HG03060 (cell line): ENCODE measurements around the gene CBFA2T2.
"Not testable (repeated sequence)": the region's sequence is repeated elsewhere in the genome, so short reads cannot be mapped to it uniquely, and the experiment has no call there.

Experiments used
- ATAC-seq: cut with Tn5 transposase; IDR thresholded peaks from one replicate; pipeline ENCODE4 v1.9.1; 2021; ENCODE audit warnings: low read depth, moderate number of reproducible peaks; ENCODE audit not compliant: unreplicated experiment

CBFA2T2 gene

DNA sequence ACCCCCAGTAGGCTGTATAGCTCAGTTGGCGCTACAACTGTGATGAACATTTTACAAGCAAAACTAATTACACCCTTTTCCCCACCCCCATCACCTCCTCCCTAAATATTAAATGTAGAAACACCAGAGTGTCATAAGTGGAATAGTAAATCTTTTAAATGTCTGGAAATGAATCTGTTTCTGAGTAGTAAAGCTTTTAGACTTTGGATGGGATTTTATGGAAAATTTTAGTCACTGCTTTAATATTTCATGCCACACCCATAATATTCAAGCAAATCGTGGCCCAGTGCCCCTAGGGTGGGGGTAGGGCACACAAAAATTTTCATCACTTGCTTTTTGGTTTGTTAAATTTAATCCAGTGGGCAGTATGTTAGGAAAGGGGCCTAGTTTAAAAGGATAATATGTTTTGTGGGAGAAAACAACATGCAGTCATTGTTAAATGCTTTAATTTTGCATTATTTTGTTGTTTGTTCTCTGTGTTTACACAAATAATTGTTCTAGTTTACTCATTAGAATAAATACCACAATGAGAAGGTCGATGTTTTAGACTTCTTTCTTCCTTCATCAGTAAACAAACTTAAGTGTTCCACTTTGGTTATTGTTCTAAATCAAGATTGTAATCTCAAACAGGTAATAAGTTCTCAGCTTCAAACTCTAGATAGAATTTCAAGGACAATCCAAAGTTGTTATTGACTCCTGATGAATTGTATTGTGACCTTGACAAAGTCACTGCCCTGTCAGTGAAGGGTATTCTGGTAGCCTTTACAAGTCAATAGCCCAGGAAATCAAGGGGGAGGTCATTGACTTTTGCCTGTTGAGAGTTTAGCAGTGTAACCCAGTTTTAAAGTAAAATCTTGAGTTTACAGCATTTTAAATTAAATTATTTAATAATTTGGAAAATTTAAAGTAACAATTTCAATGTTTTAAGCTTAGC, 79.2 kb downstream of the CBFA2T2 start:
- ATAC-seq = no peak

DNA sequence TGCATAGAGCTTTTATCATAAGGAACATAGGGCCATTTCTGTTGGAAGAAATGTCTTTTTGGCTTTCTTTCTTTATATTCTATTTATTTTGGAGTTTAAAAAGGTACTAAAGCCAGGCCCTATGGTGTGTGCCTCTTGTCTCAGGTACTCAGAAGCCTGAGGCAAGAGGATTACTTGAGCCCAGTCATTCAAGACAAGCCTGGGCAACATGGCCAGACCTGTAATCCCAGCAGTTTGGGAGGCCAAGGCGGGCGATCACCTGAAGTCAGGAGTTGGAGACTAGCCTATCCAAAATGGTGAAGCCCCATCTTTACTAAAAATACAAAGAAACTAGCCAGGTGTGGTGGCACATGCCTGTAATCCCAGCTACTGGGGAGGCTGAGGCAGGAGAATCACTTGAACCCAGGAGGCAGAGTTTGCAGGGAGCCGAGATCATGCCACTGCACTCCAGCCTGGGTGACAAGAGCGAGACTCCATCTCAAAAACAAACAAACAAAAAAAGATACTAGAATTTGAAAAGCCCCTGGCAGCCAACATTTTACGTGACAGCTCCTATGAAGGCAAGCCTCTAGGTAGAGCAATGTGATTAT, 80.0 kb downstream of the CBFA2T2 start:
- ATAC-seq = no peak

DNA sequence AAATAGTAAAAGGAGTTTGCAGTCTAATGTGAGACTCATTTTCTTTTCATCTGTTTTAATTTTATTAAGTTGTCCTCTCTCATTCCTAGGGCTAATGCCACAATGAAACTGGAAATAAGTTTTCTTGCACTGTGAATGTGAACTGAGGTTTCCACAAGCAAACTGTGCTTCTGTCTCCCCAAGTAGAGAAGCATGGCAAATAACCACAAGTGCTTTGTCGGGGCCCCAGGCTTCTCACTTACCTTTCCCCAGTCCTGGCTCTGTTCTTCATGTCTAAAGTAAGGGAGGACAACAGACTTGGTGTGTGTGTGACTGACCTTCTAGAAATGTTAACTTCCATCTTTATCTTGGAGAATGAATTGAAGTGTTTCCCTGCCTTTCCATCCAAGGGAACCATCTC, 80.8 kb downstream of the CBFA2T2 start:
- ATAC-seq = no peak

DNA sequence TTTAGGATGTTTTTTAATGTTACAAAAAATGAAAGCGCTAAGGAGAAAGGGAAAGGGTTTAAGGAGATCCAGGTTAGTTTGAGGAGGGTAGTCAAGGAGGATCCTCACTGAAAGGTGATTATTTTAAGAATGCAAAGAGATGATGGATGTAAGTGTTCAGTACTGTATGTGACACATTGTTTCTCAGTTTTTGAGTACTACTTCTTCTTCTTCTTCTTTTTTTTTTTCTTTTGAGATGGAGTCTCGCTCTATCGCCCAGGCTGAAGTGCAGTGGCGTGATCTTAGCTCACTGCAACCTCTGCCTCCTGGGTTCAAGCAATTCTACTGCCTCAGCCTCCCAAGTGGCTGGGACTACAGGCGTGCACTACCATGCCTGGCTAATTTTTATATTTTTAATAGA, 83.4 kb downstream of the CBFA2T2 start:
- not testable (repeated sequence) for ATAC-seq

DNA sequence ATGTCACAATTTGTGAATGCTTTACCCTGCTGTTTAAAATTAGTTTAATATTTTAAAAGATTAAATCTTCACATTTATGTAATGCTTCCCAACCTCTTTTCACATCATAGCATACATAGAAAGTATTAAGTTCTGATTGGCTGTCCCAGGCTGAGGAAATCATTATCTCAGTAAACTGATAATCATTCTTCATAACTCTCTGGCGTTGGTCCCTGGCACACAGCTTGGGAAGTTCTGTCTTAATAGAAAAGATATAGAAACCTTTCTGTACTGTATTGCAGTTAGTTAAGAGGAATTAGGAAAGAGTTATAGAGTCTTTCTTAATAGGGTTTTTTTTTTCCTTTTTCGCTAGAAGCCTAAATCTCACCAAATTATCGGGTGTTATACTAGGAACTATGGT, 85.4 kb downstream of the CBFA2T2 start:
- no peak for ATAC-seq

DNA sequence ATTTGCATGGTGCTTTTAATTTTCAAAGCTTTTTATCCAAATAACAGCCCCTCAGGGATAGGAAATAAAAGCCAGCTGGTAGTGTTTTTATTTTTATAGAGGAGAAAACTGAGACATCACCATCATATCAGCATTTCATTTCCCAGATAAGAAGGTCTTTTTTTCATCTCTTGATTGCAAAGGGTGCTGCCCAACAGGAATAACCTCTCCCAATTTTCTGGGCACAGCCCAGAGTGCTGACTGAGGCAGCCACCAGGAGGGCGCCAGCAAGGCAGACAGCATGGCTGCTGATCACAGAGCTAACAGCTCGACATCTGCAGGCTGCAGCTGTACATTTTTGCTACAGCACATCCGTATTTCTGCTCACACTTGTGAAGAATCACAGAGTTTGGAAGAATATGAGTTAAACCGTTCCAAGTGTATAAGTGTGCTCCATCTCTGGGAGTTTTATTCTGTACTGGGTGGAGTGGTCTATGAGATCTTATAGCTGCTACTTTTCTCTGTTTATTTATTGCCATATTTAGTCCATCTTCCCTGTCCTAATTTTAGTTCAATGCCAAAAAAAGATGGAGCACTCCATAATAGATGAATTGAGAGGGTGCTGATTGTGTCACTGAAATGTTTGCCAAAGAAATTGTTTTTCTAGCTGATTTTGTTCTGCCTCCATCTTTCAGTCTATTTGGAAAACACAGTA, 86.7 kb downstream of the CBFA2T2 start:
- no peak for ATAC-seq

DNA sequence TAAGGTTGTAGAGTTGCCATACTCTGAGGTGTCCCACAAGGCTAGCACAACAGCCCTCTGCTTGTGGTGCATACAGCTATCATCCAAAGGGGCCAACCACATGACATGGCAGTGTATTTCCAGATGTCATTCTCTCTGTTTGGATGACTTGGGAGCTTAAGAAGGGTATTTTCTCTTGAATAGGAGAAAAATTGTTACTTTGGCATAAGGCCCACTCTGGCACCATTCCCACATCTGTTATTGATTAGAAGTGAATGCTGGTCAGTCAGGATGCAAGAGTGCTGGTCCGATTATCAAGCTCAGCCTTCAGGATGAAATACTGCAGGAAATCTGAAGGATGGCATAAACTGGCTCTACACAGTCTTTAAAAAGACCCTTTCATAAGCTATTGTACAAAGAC, 88.6 kb downstream of the CBFA2T2 start:
- ATAC-seq = no peak

DNA sequence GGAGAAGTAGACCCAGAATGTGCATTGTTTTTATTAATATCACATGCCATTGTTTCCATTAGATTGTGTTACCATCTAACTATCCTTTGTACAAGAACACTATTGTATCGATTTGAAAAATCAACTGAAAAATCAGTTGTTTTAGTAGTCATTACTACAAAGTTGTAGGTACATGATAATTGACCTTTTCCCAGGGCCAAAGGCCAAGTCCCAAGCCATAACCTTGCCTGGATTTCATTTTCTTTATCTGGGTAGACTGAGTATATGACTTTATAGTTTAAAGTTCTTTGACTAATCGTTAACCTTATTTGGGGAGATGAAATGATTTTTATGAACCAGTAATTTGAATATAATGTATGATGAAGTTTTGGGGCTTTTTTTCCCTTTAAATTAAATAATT, 93.2 kb downstream of the CBFA2T2 start:
- ATAC-seq = no peak

DNA sequence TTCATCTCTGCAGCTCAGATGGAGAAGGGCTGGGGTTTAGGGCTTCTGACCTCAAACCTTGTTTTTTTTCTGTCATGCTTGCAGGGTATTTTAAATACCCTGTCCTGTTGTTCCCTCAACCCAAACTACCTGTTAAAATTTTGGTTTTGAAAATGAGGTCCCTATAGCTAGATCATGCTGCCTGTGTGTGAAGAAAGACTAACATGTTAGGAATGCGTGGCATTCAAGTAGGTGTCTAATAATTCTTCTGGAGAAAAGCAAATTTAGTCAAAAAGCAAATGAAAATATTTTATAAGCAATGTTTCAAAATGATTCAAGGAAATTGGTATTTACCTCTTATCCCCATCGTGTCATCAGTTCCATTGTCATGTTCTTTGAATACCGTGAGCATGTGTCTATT, 95.1 kb downstream of the CBFA2T2 start:
- ATAC-seq = no peak

DNA sequence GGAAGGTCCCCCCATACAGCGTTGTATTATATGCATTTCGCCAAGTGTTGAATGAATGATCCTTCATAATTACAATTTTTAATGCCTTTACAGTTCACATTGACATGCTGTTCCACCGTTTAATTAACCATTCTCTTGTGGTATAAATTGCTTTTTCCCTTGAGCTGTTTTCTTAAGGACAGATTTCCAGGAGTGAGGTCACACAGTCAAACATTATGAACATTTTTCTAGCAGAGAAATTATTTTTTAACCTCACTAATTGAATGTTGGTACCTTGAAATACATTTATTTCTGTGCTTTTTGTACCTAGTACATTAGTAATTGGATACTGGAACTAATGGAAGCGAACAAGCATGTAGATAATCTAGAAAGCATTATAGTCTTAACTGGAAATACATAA, 95.5 kb downstream of the CBFA2T2 start:
- no peak for ATAC-seq

DNA sequence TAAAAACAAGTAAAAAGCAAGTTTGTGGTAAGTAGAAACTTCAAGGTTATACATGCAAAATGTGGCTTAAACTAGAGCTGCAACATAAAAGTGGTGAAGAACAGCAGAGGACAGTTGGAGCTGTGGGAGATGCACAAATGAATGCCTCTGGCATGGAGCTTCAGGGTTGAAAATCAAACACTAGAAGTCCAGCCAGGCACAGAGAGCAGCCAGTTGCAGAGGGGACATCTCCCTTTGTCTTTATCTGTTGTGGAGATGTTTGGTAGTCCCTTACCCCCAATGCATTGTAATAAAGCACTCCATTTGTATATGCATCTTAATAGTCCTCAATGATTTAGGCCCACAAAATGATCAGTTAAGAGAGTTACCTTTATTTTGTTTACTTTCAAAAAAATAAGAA, 99.2 kb downstream of the CBFA2T2 start:
- ATAC-seq = no peak

DNA sequence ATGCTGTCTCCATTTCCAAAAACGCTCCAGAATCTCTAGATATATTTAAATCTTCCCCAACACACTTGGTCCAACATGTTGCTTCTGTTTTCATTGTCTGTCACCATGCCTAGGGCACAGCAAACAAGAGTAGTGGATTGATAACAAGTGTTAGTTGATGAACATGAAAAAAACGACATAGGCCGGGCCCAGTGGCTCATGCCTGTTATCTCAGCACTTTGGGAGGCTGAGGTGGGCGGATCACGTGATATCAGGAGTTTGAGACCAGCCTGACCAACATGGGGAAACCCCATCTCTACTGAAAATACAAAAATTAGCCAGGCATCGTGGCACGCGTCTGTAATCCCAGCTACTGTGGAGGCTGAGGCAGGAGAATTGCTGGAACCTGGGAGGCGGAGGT, 102.0 kb downstream of the CBFA2T2 start:
- not testable (repeated sequence) for ATAC-seq

DNA sequence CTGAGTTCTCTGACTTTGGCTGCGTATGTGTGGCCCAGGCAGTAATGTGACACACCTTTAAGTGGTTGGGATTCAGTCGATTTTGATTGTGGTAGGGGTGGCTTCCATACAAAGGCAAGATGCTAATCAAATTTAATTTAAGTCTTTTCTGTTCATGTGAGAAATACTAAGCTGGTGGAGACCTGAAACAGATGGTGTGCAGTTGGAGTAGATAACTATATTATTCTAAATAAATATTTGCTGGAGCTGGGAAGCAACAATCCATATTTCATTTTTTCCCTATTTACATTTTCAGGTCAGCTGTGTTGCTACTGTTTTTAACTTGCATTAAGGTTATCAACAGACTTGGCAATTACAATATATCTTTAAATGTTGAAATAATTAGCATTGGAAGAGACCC, 104.8 kb downstream of the CBFA2T2 start:
- ATAC-seq = no peak

DNA sequence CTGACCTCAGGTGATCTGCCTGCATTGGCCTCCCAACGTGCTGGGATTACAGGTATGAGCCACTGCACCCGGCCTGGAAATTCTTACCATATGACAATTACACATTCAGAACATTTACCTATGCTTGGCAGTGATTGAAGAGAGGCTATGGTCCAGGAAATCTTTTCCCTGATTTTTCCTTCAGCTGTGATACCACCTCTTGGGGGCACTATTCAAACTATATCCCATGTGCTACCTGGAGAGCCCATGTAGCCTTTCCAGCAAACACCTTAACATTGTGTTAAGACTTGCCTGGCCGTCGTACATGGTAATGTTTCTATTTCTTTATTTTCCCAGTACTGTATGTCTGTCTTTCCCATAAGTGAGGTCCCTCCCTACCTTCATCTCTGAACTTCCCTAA, 110.5 kb downstream of the CBFA2T2 start:
- ATAC-seq = no peak

DNA sequence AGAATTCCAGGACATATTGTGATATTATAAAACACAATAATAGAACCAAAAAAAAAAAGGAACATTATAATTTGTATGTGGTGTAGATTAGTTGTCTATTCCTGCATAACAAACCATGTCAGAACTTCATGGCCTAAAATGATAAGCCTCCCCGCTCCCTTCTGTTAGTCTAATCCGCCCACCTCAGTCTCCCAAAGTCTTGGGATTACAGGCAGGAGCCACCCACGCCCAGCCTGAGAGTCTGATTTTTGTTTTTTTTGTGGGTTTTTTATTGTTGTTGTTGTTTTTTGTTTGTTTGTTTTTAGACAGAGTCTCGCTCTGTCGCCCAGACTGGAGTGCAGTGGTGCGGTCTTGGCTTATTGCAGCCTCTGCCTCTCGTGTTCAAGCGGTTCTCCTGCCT, 111.1 kb downstream of the CBFA2T2 start:
- no peak for ATAC-seq

DNA sequence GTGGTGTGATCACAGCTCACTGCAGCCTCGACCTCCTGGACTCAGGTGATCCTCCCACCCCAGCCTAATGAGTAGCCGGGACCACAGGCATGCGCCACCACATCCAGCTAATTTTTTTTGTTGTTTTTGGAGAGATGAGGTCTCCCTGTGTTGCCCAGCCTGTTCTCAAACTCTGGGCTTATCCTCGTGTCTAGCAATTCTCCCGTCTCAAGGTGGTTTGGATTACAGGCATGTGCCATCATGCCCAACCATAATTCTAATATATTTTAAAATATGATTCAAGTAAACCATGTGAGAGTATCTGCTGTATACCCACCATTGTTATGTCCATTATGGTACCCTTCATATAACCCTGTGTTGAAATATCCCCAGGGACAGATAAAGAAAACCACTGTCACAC, 112.0 kb downstream of the CBFA2T2 start:
- no peak for ATAC-seq

DNA sequence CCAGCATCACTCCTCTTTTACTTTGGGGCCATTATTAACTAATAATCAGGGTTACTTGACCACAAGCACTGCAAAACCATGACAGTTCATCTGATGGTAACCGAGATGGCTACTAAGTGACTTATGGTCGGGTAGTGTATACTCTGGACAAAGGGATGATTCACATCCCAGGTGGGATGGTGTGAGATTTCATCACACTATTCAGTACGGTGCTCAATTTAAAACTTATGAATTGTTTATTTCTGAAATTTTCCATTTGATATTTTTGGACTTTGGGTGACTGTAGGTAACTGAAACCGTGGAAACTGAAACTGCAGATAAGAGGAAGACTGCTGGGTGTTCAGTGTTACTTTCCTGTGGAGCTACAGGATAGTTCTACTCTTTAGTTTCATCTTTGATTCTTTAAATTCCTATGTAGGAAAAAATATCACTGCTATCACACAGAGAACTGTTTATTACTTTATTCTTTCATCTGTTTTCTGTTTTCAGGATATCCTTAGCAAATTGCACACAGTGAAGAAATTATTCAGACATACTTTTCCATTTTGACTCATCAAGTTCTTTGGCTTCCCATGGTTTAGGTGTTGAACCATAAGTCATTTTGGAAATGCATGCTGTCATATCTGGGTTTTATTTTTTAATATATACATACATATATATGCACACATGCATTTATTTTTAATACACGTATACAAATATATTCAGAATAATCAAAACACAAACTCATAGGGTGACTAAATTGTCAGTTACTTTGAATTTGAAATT, 113.1 kb downstream of the CBFA2T2 start:
- ATAC-seq = no peak

DNA sequence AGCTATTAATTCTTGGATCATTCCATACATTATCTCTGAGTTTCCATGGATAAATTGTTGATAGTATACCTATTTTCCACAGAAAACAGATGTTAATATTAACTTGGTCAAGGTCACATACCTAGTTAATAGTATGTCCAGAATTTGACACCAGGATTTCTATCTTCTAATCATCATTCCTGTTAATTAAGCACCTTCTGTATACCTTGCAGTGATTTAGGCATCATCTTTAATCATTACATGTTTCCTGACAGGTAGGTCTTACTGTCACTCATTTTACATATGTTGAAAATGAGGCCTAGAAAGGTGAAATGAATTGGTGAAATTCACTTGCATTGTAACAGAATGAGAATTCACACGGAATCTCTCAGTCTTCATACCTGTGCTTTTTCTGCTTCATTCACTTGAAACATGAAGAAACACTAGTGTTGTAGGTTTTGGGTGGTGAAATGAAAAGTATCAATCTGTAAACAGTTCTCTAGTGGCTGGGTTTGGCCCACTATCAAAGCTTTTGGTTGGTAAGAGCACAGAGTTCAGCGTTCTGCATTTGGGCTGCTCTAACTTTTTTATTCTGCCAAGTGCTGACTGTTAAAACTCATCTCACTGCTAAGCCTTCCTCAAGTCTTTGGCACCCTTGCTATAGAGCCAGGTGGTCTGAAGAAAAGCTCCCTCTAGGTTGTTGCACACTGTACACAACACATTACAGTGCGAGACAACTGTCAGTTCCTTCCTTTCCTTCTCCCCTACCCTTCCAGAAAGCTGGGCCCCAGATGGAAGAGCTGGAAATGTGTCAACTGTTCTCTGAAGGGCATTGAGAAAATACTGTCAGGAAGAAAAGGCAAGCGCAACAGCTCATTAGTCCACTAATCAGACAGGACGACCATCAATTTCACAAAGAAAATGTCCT, 114.4 kb downstream of the CBFA2T2 start:
- ATAC-seq = no peak

DNA sequence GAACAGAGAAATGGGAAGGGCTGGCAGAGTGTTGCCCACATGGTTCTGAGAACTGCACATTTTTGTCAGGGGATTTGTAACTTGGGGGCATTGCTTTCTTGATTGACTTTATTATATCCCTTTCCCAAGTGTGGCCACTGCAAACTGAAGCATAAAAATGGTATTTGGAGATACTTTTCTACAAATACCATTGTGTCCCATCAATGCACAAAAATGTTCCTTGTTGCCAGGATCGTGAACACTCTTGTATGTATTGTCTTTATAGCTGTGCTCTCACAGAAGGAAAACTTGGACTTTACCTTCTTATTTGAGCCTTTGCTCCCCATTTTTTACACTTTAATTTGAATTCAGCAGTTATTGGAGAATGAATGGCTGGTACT, 115.1 kb downstream of the CBFA2T2 start:
- ATAC-seq = no peak
